Measurements from ENCODE around the gene MRPL3.

The MRPL3 gene

GRCh38 chr3:131502530-131503319 lies at the start of gene MRPL3:
Gene MRPL3, minus strand, starts transcription at chr3:131502971. Its CDS starts 150 bp downstream, at chr3:131502821.
- DNase-seq (ENCODE audit: low spot score) = peak; percentile 74

GRCh38 chr3:131551761-131552160 lies 49.0 kb upstream of the MRPL3 start:
- DNase-seq (ENCODE audit: low spot score) = no peak

- DNase-seq (ENCODE audit: low spot score) = no peak
Observed at GRCh38 chr3:131550562-131551465, 48.0 kb upstream of the MRPL3 start.

GRCh38 chr3:131549340-131549739 lies 46.6 kb upstream of the MRPL3 start:
- no peak for DNase-seq (ENCODE audit: low spot score)

- DNase-seq (ENCODE audit: low spot score) = no peak
Observed at GRCh38 chr3:131547585-131547984, 44.8 kb upstream of the MRPL3 start.

DNA sequence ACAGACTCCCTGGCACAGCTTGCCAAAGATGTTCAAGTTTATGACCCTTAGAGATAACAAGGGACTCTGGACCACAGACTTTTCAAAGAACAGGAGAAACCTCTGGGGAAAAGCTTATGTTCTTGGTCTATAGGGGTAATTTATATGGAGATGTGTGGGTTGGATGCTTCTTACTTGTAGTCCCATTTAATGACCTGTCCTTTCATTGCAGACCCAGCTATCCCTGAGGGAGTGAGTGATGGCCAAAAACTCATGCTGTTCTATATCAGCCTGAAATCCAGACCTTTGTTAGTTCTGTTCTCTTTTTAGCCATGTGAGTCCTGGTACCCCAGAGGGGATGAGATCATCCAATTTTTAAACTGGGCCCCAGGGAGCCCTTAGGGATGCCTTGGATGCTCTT lies 43.7 kb upstream of the MRPL3 start:
- DNase-seq (ENCODE audit: low spot score) = no peak

DNA sequence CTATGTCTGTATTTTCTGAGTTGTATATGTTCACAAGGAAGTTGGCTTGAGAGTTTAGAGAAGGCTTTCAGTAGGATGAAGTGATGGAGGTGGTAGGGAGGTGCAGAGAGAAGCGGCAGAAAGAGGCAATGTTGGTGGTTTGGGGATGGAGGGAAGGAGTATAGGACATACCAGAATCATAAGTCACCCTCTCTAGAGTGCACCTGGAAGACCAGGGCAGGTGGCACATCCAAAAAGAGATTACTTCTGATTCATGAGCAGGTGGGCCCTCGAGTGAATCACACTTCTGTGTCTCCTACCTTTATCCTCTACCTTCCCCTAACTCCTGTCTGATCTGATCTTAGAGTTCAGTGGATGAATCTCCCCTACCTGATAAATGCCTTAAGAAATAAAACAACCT lies 41.8 kb upstream of the MRPL3 start:
- DNase-seq (ENCODE audit: low spot score) = no peak

- DNase-seq (ENCODE audit: low spot score) = no peak
Observed at GRCh38 chr3:131543714-131544113, 40.9 kb upstream of the MRPL3 start.

DNA sequence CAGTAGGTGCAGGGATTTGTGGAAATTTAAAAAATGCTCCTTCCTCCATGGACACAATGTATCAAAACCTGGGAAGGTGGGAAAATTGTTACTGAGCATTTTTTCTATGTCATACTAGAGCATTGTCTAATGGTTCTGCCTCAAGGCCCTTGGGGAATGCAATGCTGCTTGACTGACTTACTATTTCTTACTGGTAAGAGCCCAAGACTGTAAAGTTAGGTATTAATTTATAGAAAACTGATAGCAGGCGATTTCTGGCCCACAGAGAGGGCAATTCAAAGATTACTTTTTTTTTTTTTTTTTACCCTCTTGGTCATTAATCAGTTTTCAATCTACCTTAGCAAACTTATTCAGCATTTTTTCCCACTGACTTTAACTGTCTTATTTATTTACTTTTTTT lies 38.5 kb upstream of the MRPL3 start:
- no peak for DNase-seq (ENCODE audit: low spot score)

DNA sequence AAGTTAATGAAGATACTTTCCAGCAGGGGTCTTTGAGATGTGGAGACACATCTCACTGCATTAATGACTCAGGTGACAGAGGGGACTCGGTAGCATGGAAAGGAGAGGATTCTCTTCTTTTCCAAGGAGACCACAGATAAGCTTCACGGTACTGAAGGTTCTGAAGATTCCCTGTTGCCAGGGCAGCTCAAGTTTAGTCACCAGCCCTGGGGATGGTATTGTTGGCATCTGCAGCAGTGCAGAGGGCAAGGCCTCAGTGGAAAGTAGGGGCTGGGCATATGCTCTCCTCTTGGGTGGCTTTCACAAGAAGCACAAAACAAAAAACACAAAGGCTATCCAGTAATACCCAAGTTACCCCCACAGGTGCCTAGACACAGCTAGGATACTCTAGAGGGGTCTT lies 38.0 kb upstream of the MRPL3 start:
- DNase-seq (ENCODE audit: low spot score) = no peak

DNA sequence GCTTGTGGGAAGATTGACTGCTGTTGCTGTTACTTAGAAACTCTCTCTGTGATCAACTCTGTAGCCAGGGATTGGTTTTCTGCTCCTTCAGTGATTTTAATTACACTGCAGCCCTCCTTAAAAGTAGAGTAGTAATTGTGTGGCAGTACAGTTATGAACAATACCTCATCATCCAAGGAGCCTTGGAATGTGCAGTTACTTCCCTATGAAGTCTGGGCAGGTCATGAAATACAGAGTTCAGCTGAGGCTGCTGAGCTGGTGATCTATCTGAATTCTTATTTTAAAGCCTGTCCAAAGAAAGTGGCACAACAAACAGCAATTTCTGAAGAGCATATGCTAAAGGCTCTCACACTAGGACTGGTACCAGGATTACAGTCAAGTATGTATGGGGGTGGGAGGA lies 37.4 kb upstream of the MRPL3 start:
- DNase-seq (ENCODE audit: low spot score) = no peak

DNA sequence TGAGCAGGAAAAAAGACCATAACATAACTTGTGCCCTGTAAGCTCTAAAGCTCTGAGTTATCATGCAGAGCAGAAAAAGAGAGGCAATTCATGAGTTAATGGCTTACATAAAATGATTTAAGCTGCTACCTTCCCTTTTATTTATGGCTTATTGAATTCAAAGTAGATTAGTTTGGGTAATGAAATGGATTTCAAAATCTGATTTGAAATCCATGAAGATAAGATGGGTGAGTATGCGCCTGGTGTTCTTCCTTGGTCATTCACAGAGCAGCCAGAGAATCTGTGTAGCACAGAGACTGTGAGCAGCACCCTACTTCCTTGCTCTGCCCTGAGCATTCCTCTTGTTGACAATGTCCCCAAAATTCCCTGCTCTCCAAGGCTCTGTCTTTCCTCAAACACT lies 36.2 kb upstream of the MRPL3 start:
- DNase-seq (ENCODE audit: low spot score) = no peak

GRCh38 chr3:131537531-131537930 lies 34.8 kb upstream of the MRPL3 start:
- no peak for DNase-seq (ENCODE audit: low spot score)

DNA sequence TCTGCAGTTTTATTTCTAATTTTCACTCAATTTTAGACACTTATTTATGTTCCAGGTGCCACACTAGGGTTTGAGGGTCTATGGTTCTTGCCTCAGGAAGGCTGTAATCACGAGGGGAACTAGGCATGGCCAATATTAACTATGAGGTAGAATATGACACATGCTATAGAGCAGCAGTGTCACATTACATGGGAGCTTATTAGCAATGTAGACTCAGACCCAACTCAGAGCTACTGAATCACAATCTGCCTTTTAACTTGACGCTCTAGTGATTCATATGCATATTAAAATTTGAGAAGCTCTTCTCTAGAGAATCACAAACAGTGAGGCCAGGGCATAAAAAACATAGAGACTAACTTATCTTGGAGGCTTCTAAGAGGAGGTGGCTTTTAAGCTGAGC lies 32.8 kb upstream of the MRPL3 start:
- no peak for DNase-seq (ENCODE audit: low spot score)

DNA sequence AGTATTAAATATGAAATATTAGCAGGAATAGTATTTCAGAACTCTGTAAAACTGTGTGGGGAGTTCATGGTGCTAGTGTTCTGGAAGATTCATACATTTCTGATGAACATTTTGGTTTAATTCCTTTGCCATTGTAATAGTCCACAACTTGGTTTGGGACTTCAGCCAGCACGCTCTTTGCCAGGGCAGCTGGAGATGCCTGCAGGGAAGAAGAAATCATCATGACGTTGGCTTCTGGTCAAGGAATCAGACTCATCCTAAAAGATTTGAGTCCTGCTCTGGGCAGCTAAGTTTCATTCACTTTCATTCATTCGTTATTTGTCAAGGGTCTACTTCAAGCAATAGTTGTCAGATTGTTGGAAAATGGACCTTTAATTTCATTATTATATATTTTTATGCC lies 32.4 kb upstream of the MRPL3 start:
- no peak for DNase-seq (ENCODE audit: low spot score)

- no peak for DNase-seq (ENCODE audit: low spot score)
Observed at GRCh38 chr3:131532645-131533044, 29.9 kb upstream of the MRPL3 start.

DNA sequence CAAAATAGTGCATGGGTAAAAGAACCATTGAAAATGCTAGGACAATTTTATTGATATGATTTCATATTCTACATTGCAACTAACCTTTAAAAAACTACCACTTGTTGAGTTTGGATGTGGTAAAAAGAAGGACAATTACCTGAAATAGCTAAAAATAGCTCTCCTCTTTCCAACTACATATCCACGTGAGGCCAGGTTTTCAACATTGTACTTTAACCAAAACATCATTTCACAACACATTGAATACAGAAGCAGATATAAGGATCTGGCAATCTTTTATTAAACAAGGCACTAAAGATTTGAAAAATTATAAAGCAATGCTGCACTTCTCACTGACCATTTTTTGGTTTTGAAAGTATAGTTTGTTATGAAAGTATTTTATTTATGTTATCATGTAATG lies 28.1 kb upstream of the MRPL3 start:
- DNase-seq (ENCODE audit: low spot score) = no peak

DNA sequence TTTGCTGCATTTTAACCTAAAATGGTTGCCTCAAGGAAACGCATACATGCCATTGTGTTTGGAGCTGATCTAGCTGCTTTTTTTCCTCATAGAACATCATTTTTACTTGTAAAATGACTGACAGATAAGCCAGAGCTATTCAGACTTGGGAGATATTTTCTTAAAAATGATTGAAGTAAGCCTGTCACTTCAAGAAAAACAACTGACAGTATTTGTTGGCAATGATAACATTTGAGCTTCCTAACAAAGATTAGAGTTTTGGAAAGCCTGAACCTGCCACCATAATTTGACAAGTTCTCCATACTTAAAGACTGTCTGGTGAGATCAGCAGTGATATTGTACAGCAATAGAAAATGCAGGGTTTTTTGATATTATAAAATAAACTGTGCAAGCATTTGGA lies 27.6 kb upstream of the MRPL3 start:
- DNase-seq (ENCODE audit: low spot score) = no peak

DNA sequence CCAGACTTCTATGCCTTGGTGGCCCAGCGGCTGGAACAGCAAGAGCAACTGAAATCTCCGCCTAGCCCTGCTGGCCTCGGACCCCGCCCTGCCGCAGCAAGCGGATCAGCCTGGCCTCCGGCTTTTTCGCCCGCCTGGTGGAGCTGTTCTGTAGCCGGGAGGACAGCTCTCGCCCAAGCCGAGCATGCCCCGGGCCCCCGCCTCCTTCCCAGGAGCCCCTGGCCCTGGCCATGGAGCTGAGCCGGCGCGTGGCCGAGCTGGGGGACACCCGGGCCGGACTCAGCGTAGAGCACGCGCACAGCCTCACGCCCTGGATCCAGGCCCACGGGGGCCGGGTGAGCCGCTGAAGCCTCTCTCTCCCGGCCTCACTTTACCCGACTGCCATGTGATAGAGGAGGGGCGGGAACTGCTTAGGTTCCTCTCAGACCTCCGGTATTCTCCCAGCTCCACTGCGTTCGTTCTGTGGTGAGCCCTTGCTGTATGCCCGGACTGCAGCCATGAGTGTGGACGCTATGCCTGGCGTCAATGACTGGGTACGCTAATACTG lies 24.1 kb upstream of the MRPL3 start:
- DNase-seq (ENCODE audit: low spot score) = no peak

- no peak for DNase-seq (ENCODE audit: low spot score)
Observed at GRCh38 chr3:131518680-131519079, 15.9 kb upstream of the MRPL3 start.

DNA sequence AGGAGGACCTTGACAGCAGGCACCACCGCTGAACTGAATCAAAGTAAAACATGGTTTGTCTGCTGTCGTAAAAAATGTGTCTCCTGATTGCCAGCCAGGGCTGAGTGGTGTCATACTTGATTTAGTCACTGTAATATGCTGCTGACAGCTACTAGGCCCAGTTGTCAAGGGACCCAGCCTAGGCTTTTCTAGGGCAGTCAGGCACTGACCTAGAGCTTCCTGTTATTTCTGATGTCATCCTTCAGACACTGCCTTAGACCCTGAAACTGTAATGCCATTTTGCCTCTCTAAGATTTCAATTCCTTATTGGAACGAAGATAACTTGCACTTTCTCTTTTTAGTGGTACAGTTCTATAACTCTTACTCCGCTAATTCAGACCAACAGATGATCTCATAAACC lies 2.6 kb upstream of the MRPL3 start:
- DNase-seq (ENCODE audit: low spot score) = no peak

DNA sequence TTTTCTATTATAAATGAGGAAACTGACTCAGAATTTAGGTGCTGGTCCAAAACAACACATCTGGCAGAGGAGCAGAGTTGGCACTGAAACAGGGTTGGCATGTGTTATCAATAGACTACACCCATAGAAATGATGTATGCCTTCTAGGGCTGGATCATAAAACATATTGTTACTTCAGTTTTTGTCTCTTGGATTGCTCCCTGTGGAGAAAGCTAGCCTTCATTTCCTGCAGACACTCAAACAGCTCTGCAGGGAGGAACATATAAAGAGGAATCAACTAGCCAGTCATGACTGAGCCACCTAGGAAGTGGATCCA lies 507 bp upstream of the MRPL3 start:
- no peak for DNase-seq (ENCODE audit: low spot score)

- no peak for DNase-seq (ENCODE audit: low spot score)
Observed at GRCh38 chr3:131501949-131502348, 822 bp downstream of the MRPL3 start.

All from CD4-positive, alpha-beta T cell treated with Interleukin-6 at 100 ng/mL for 8 hours (primary cell).